ENCODE results near the gene PKD2. TPM values are rescaled to one million over a fixed set of nuclear protein-coding genes. Genes with fewer than 3 reads are reported as not detected.

PKD2 gene
- total and polyA plus RNA-seq, 4 donors, result 8.5 to 71.2 (median 17.1) TPM

- TF ChIP-seq CTCF (IDR thresholded peaks at IDR 0.05; ENCODE audit: control extremely low read depth, extremely low read depth), result no peak
- Histone ChIP-seq H3K36me3 (ENCODE audit: control insufficient read depth in 4 of 4, insufficient read depth in 4 of 4, low read length in 4 of 4) (peaks cover 11 to 34% (median 21%) of the 10 kb centered on the region in 4 donors), H3K9ac (ENCODE audit: insufficient read depth in 1 of 2, low read length in 2 of 2) (no peak overlapping the region), H3K9me3 (ENCODE audit: control insufficient read depth in 4 of 4, insufficient read depth in 3 of 4, low read length in 3 of 4) (no peaks in the 10 kb centered on the region), H3K27me3 (ENCODE audit: control insufficient read depth in 3 of 3, insufficient read depth in 3 of 3, low read length in 2 of 3) (no peaks in the 10 kb centered on the region), H3K4me1 (ENCODE audit: control insufficient read depth in 5 of 5, insufficient read depth in 5 of 5, low read length in 5 of 5) (peaks cover 0 to 3% (median 0%) of the 10 kb centered on the region in 5 donors), H3K4me3 (no peak overlapping the region), H3K27ac (ENCODE audit: low read depth in 1 of 2, low read length in 1 of 2) (no peak overlapping the region)
- no peak for DNase-seq
- 52 to 74% methylated on average over 1 of the region's 1 CpG for WGBS, 2 donors
- ATAC-seq (ENCODE audit: insufficient read depth, low FRiP score), result no peak
Observed at GRCh38 chr4:88062311-88062710, 54.9 kb downstream of the PKD2 start.

- DNase-seq, result no peak
- no peak overlapping the region for H3K9ac ChIP-seq (ENCODE audit: insufficient read depth in 1 of 2, low read length in 2 of 2)
- peaks cover 0 to 3% (median 0%) of the 10 kb centered on the region in 5 donors for H3K4me1 ChIP-seq (ENCODE audit: control insufficient read depth in 5 of 5, insufficient read depth in 5 of 5, low read length in 5 of 5)
- H3K36me3 ChIP-seq (ENCODE audit: control insufficient read depth in 4 of 4, insufficient read depth in 4 of 4, low read length in 4 of 4), result peaks cover 15 to 40% (median 23%) of the 10 kb centered on the region in 4 donors
- no peaks in the 10 kb centered on the region for H3K27me3 ChIP-seq (ENCODE audit: control insufficient read depth in 3 of 3, insufficient read depth in 3 of 3, low read length in 2 of 3)
- WGBS, 2 donors, result 69 to 88% methylated on average over 1 of the region's 1 CpG
- ATAC-seq (ENCODE audit: insufficient read depth, low FRiP score), result no peak
- no peak for TF ChIP-seq CTCF (IDR thresholded peaks at IDR 0.05; ENCODE audit: control extremely low read depth, extremely low read depth)
- H3K4me3 ChIP-seq, result no peak overlapping the region
- peaks cover 0 to 3% (median under 1%) of the 10 kb centered on the region in 4 donors for H3K9me3 ChIP-seq (ENCODE audit: control insufficient read depth in 4 of 4, insufficient read depth in 3 of 4, low read length in 3 of 4)
- H3K27ac ChIP-seq (ENCODE audit: low read depth in 1 of 2, low read length in 1 of 2), result no peak overlapping the region
Observed at GRCh38 chr4:88062843-88063242, 55.4 kb downstream of the PKD2 start.

- no peak for ATAC-seq (ENCODE audit: insufficient read depth, low FRiP score)
- WGBS, 2 donors, result 77 to 83% methylated on average over 5 of the region's 5 CpGs
- no peak for DNase-seq
Observed at GRCh38 chr4:88063634-88064296, 56.3 kb downstream of the PKD2 start.

More at GRCh38 chr4:88063634-88064296, 56.3 kb downstream of the PKD2 start:
- Histone ChIP-seq H3K27me3 (ENCODE audit: control insufficient read depth in 3 of 3, insufficient read depth in 3 of 3, low read length in 2 of 3) (no peaks in the 10 kb centered on the region), H3K9me3 (ENCODE audit: control insufficient read depth in 4 of 4, insufficient read depth in 3 of 4, low read length in 3 of 4) (peaks cover 0 to 5% (median 2%) of the 10 kb centered on the region in 4 donors), H3K4me1 (ENCODE audit: control insufficient read depth in 5 of 5, insufficient read depth in 5 of 5, low read length in 5 of 5) (peaks cover 0 to 3% (median 0%) of the 10 kb centered on the region in 5 donors), H3K36me3 (ENCODE audit: control insufficient read depth in 4 of 4, insufficient read depth in 4 of 4, low read length in 4 of 4) (peaks cover 18 to 45% (median 31%) of the 10 kb centered on the region in 4 donors), H3K9ac (ENCODE audit: insufficient read depth in 1 of 2, low read length in 2 of 2) (no peak overlapping the region), H3K4me3 (no peak overlapping the region), H3K27ac (ENCODE audit: low read depth in 1 of 2, low read length in 1 of 2) (no peak overlapping the region)
- TF ChIP-seq CTCF (IDR thresholded peaks at IDR 0.05; ENCODE audit: control extremely low read depth, extremely low read depth), result no peak

Data from lung (tissue), 12 donors.